Transverse colon (tissue), 4 donors: ENCODE results near the gene VTCN1. TPM values are rescaled to one million over a fixed set of nuclear protein-coding genes. Genes with fewer than 3 reads are reported as not detected.

Experiments used
- DNase-seq: peaks from one replicate; pipeline ENCODE4 v3.0.0-alpha.2; 2019
- H3K27ac ChIP-seq, 4 donors: fragments of 200-600 bp; sonication (generic); 2 replicates each; pipeline ENCODE4 v1.5.1; 2016 to 2018; ENCODE audit warnings: inconsistent platforms in 4 of 4
- H3K27me3 ChIP-seq: fragments of 200-600 bp; sonication (generic); 2 replicates; pipeline ENCODE4 v1.5.1; 2017; ENCODE audit warnings: inconsistent platforms
- H3K36me3 ChIP-seq, 4 donors: fragments of 200-600 bp; sonication (generic); 2 replicates each; pipeline ENCODE4 v1.5.1; 2017 to 2019; ENCODE audit warnings: inconsistent platforms in 4 of 4
- H3K4me1 ChIP-seq, 4 donors: fragments of 200-600 bp; sonication (generic); 2 replicates each; pipeline ENCODE4 v1.5.1; 2017 to 2020; ENCODE audit warnings: inconsistent platforms in 4 of 4
- H3K4me3 ChIP-seq, 4 donors: fragments of 200-600 bp; sonication (generic); 1 replicate in 1 of 4; 2 replicates in 3 of 4; pipeline versions ENCODE4 v1.5.1 to v1.6.1; 2017 to 2019; ENCODE audit warnings: inconsistent platforms in 4 of 4
- H3K9me3 ChIP-seq, 2 donors: fragments of 200-600 bp; sonication (generic); 2 replicates each; pipeline ENCODE4 v1.5.1; 2017 to 2019; ENCODE audit warnings: inconsistent platforms in 2 of 2
- CTCF ChIP-seq, 5 experiments: fragments of 200-600 bp in 3 of 5; fragments of 450-650 bp in 2 of 5; sonication (generic) in 3 of 5; IDR thresholded peaks; 1 replicate in 2 of 5; 2 replicates in 3 of 5; pipeline ENCODE4 v1.5.1; 2016 to 2017; ENCODE audit warnings: antibody characterized with exemption in 5 of 5, inconsistent platforms in 3 of 5, mild to moderate bottlenecking in 2 of 5, moderate library complexity in 1 of 5
- EP300 ChIP-seq: sonication (generic); formaldehyde crosslinking; IDR thresholded peaks from one replicate; pipeline ENCODE4 v1.6.1; 2017; ENCODE audit warnings: antibody characterized with exemption, low read depth
- POLR2A ChIP-seq: fragments of 450-650 bp; IDR thresholded peaks from one replicate; pipeline ENCODE4 v1.6.1; 2016; ENCODE audit warnings: antibody characterized with exemption, mild to moderate bottlenecking, moderate library complexity
- POLR2AphosphoS5 ChIP-seq, 3 donors: sonication (generic); formaldehyde crosslinking; IDR thresholded peaks; one replicate each; pipeline ENCODE4 v1.6.1; 2016; ENCODE audit warnings: antibody characterized with exemption in 3 of 3
- WGBS, 2 donors: methylation state at CpG; one replicate each; pipeline ENCODE4 v1.1.5; 2018; ENCODE audit warnings: low coverage in 1 of 2; 5-methylcytosine and 5-hydroxymethylcytosine counted together
- in situ Hi-C, 4 donors: fragments of 200-750 bp; cut with MboI; loops; one replicate each; pipeline versions ENCODE4 v1.15.0 to v1.15.1; 2017; ENCODE audit warnings: low sequenced_read_pairs in 3 of 4, low pct_ligation_motif_present in 1 of 4, low pct_unique_long_range_greater_than_20kb in 1 of 4
- intact Hi-C: fragments of 100-400 bp; cut with DNase I; formaldehyde crosslinking; loops from one replicate; pipeline ENCODE4 v1.15.1; 2023; ENCODE audit warnings: low total_unique reads
- total RNA-seq, 4 donors: library from RNA; depleted of rRNA; stranded (reverse); fragments of >200 nt; gene quantifications; one replicate each; pipeline ENCODE4 v1.1.0, GENCODE V29; 2016

The VTCN1 gene
- total RNA-seq, 4 donors from 2014 or later = not detected

GRCh38 chr1:117188170-117188815, 22.4 kb downstream of the VTCN1 start:
- Histone ChIP-seq H3K27me3 (no peaks in the 10 kb centered on the region), H3K9me3 (no peaks in the 10 kb centered on the region), H3K4me1 (no peaks in the 10 kb centered on the region), H3K36me3 (no peaks in the 10 kb centered on the region), H3K4me3 (no peak overlapping the region), H3K27ac (no peak overlapping the region)
- in situ Hi-C loops (loop anchor here in 1 of 4 donors (10.0 kb wide), 1 partner anchor 57 kb away; no protein-coding TSS in a partner anchor), intact Hi-C loops (no loop called here)
- DNase-seq = no peak
- WGBS, 2 donors = 75 to 78% methylated on average over 4 to 5 of the region's 5 CpGs
- TF ChIP-seq EP300 (no peak), POLR2A (no peak), POLR2AphosphoS5 (IDR thresholded peaks at IDR 0.05) (no peak), CTCF (IDR thresholded peaks at IDR 0.05) (no peak)

- in situ Hi-C loops = loop anchor here in 1 of 4 donors (10.0 kb wide), 1 partner anchor 62 kb away; no protein-coding TSS in a partner anchor
- H3K9me3 ChIP-seq = no peaks in the 10 kb centered on the region
- WGBS, 2 donors = 92% methylated on average over 4 of the region's 4 CpGs
Observed at GRCh38 chr1:117183112-117183511, 27.6 kb downstream of the VTCN1 start.

GRCh38 chr1:117182319-117182718, 28.4 kb downstream of the VTCN1 start:
- H3K36me3 ChIP-seq = no peaks in the 10 kb centered on the region
- H3K27ac ChIP-seq = no peak overlapping the region
- TF ChIP-seq POLR2A (no peak), POLR2AphosphoS5 (IDR thresholded peaks at IDR 0.05) (no peak), CTCF (IDR thresholded peaks at IDR 0.05) (no peak), EP300 (no peak)
- no peaks in the 10 kb centered on the region for H3K27me3 ChIP-seq
- in situ Hi-C loops = loop anchor here in 1 of 4 donors (10.0 kb wide), 1 partner anchor 62 kb away; no protein-coding TSS in a partner anchor
- no peak overlapping the region for H3K4me3 ChIP-seq
- H3K9me3 ChIP-seq = no peaks in the 10 kb centered on the region
- intact Hi-C loops = no loop called here
- no peaks in the 10 kb centered on the region for H3K4me1 ChIP-seq
- 94% methylated on average over 3 of the region's 3 CpGs; no CpG with 5 or more reads in 1 of the 2 donors for WGBS, 2 donors
- DNase-seq = no peak

More at GRCh38 chr1:117183112-117183511, 27.6 kb downstream of the VTCN1 start:
- DNase-seq = no peak
- no peaks in the 10 kb centered on the region for H3K27me3 ChIP-seq
- H3K4me3 ChIP-seq = no peak overlapping the region
- no peaks in the 10 kb centered on the region for H3K36me3 ChIP-seq
- TF ChIP-seq CTCF (IDR thresholded peaks at IDR 0.05) = no peak
- TF ChIP-seq POLR2AphosphoS5 (IDR thresholded peaks at IDR 0.05) = no peak
- no peak for TF ChIP-seq POLR2A
- H3K4me1 ChIP-seq = no peaks in the 10 kb centered on the region
- intact Hi-C loops = no loop called here
- no peak overlapping the region for H3K27ac ChIP-seq

- no peaks in the 10 kb centered on the region for H3K4me1 ChIP-seq
- no peaks in the 10 kb centered on the region for H3K27me3 ChIP-seq
- H3K36me3 ChIP-seq = no peaks in the 10 kb centered on the region
- H3K9me3 ChIP-seq = no peaks in the 10 kb centered on the region
- DNase-seq = no peak
- no peak overlapping the region for H3K27ac ChIP-seq
- in situ Hi-C loops (loop anchor here in 1 of 4 donors (10.0 kb wide), 1 partner anchor 63 kb away; no protein-coding TSS in a partner anchor), intact Hi-C loops (no loop called here)
- TF ChIP-seq POLR2AphosphoS5 (IDR thresholded peaks at IDR 0.05) (no peak), CTCF (IDR thresholded peaks at IDR 0.05) (no peak), EP300 (no peak), POLR2A (no peak)
- no peak overlapping the region for H3K4me3 ChIP-seq
- WGBS, 2 donors = 50 to 71% methylated on average over 1 to 5 of the region's 5 CpGs
Observed at GRCh38 chr1:117181630-117182041, 29.1 kb downstream of the VTCN1 start.
